SK-N-MC (cell line): Measurements from ENCODE around the gene AUTS2.

Experiments used
- EZH2 ChIP-seq: fragments of 200-600 bp; sonication (generic); IDR thresholded peaks from one replicate; pipeline ENCODE4 v1.6.1; 2017; ENCODE audit warnings: antibody characterized with exemption
- FOXP2 ChIP-seq: optimal IDR thresholded peaks from 2 replicates; pipeline ENCODE3; 2011; ENCODE audit warnings: mild to moderate bottlenecking, moderate library complexity; ENCODE audit not compliant: insufficient read depth; ENCODE audit errors: extremely low read length, control extremely low read depth
- POLR2AphosphoS5 ChIP-seq: IDR thresholded peaks from 2 replicates; pipeline ENCODE4 v1.6.1; 2012; ENCODE audit warnings: mild to moderate bottlenecking, low read depth, low read length, borderline replicate concordance

- TF ChIP-seq POLR2AphosphoS5 (no peak), EZH2 (no peak), FOXP2 (no peak)
These were observed 1179.0 kb downstream of the AUTS2 start for GRCh38 chr7:70777251-70777650.
